Bladder microvascular endothelial cell (primary cell): Measurements from ENCODE around the gene ZBTB11. TPM values are rescaled to one million over a fixed set of nuclear protein-coding genes. Genes with fewer than 3 reads are reported as not detected.

Source experiments
- total RNA-seq: library from RNA; depleted of rRNA; stranded (reverse); fragments of >200 nt; gene quantifications from 2 replicates; pipeline ENCODE4 v1.2.3, GENCODE V29; 2014

The ZBTB11 gene
- total RNA-seq, result 12.8 and 30.5 TPM in 2 replicates

GRCh38 chr3:101676765-101677435, at the start of gene ZBTB11:
Gene ZBTB11 (minus strand): TSS chr3:101677132. CDS start chr3:101676914, 218 bp downstream.

GRCh38 chr3:101724329-101725193, 47.6 kb upstream of the ZBTB11 start, which contains the start of gene CEP97:
Gene CEP97 (plus strand): TSS chr3:101724614. CDS start chr3:101724677, 63 bp downstream.

Other genes with a start within 250 kb of the ZBTB11 start
- 8.3 and 32.2 TPM in 2 replicates for gene SENP7, start 163.9 kb downstream of the ZBTB11 start, total RNA-seq
- gene TRMT10C, start 115.3 kb downstream of the ZBTB11 start, total RNA-seq, result 18.8 and 25.6 TPM in 2 replicates
- 59.9 and 79.7 TPM in 2 replicates for gene PCNP, start 103.0 kb downstream of the ZBTB11 start, total RNA-seq
- 1,175 and 2,456 TPM in 2 replicates for gene RPL24, start 9.6 kb upstream of the ZBTB11 start, total RNA-seq
- 5.2 and 12.3 TPM in 2 replicates for gene CEP97, start 47.5 kb upstream of the ZBTB11 start, total RNA-seq
- 5.0 and 9.9 TPM in 2 replicates for gene NXPE3, start 102.1 kb upstream of the ZBTB11 start, total RNA-seq
- 9.9 and 63.2 TPM in 2 replicates for gene NFKBIZ, start 172.4 kb upstream of the ZBTB11 start, total RNA-seq